Mesenchymal stem cell (in vitro differentiated cells and primary cell): ENCODE results near the gene TEX13B.
A peak's percentile ranks its signal among the peaks of the same experiment; 100 is the strongest.

Source experiments
- DNase-seq: peaks from one replicate; pipeline ENCODE4 v3.0.0-alpha.2; 2013
- H2AFZ ChIP-seq: one replicate; pipeline ENCODE4 v1.6.1; 2013; ENCODE audit warnings: low read depth, mild to moderate bottlenecking, control low read depth, inconsistent platforms, low read length, moderate library complexity
- H2AK5ac ChIP-seq: 2 replicates; pipeline ENCODE4 v1.6.1; 2013; ENCODE audit warnings: low read length, moderate library complexity, mild to moderate bottlenecking, inconsistent platforms; ENCODE audit not compliant: severe bottlenecking
- H2BK120ac ChIP-seq: one replicate; pipeline ENCODE4 v1.6.1; 2013; ENCODE audit warnings: low read depth, mild to moderate bottlenecking, inconsistent platforms, low read length, moderate library complexity
- H2BK12ac ChIP-seq, 2 experiments: one replicate each; pipeline ENCODE4 v1.6.1; 2013; ENCODE audit warnings: inconsistent platforms in 2 of 2, low read length in 2 of 2, mild to moderate bottlenecking in 2 of 2, moderate library complexity in 2 of 2, control low read depth in 1 of 2
- H2BK15ac ChIP-seq: one replicate; pipeline ENCODE4 v1.6.1; 2013; ENCODE audit warnings: mild to moderate bottlenecking, low read depth, inconsistent platforms; ENCODE audit not compliant: poor library complexity, severe bottlenecking
- H2BK5ac ChIP-seq: 2 replicates; pipeline ENCODE4 v1.6.1; 2013; ENCODE audit warnings: low read depth, mild to moderate bottlenecking, low read length, control low read depth, inconsistent platforms; ENCODE audit not compliant: poor library complexity, severe bottlenecking
- H3K14ac ChIP-seq, 2 experiments: one replicate each; pipeline ENCODE4 v1.6.1; 2013; ENCODE audit warnings: inconsistent platforms in 2 of 2, low read length in 2 of 2, control low read depth in 1 of 2, mild to moderate bottlenecking in 1 of 2, moderate library complexity in 1 of 2
- H3K18ac ChIP-seq, 2 experiments: one replicate each; pipeline ENCODE4 v1.6.1; 2013; ENCODE audit warnings: inconsistent platforms in 2 of 2, low read length in 2 of 2, control low read depth in 1 of 2, low read depth in 1 of 2, mild to moderate bottlenecking in 1 of 2
- H3K23ac ChIP-seq, 2 experiments: one replicate each; pipeline ENCODE4 v1.6.1; 2013; ENCODE audit warnings: inconsistent platforms in 2 of 2, low read length in 2 of 2, mild to moderate bottlenecking in 2 of 2, moderate library complexity in 2 of 2, control low read depth in 1 of 2
- H3K27ac ChIP-seq: 2 replicates; pipeline ENCODE4 v1.5.1; 2013; ENCODE audit warnings: mild to moderate bottlenecking, moderate library complexity, low read length, control low read depth, inconsistent platforms; ENCODE audit not compliant: poor library complexity, severe bottlenecking
- H3K27me3 ChIP-seq, 2 experiments: 2 replicates each; pipeline versions ENCODE4 v1.6.1 to v1.7.0; 2013; ENCODE audit warnings: low read length in 2 of 2, mild to moderate bottlenecking in 2 of 2, moderate library complexity in 2 of 2, control low read depth in 1 of 2, inconsistent platforms in 1 of 2; ENCODE audit not compliant: control insufficient read depth in 1 of 2, insufficient read depth in 1 of 2
- H3K36me3 ChIP-seq, 2 experiments: 2 replicates each; pipeline versions ENCODE4 v1.6.1 to v1.7.0; 2013; ENCODE audit warnings: low read length in 2 of 2, control low read depth in 1 of 2, inconsistent platforms in 1 of 2, low read depth in 1 of 2, mild to moderate bottlenecking in 1 of 2; ENCODE audit not compliant: insufficient read depth in 2 of 2, control insufficient read depth in 1 of 2
- H3K4ac ChIP-seq, 2 experiments: one replicate each; pipeline ENCODE4 v1.6.1; 2013; ENCODE audit warnings: inconsistent platforms in 2 of 2, low read length in 2 of 2, mild to moderate bottlenecking in 2 of 2, moderate library complexity in 2 of 2, control low read depth in 1 of 2, low read depth in 1 of 2
- H3K4me1 ChIP-seq: 2 replicates; pipeline ENCODE4 v1.6.1; 2013; ENCODE audit warnings: low read depth, low read length, control low read depth; ENCODE audit not compliant: control insufficient read depth, insufficient read depth
- H3K4me2 ChIP-seq: 2 replicates; pipeline ENCODE4 v1.6.1; 2013; ENCODE audit warnings: low read length, mild to moderate bottlenecking, inconsistent platforms; ENCODE audit not compliant: poor library complexity, severe bottlenecking
- H3K4me3 ChIP-seq, 2 experiments: 2 replicates each; pipeline versions ENCODE4 v1.5.1 to v1.7.0; 2013; ENCODE audit warnings: low read length in 2 of 2, mild to moderate bottlenecking in 2 of 2, control low read depth in 1 of 2, low read depth in 1 of 2; ENCODE audit not compliant: insufficient read depth in 1 of 2
- H3K79me1 ChIP-seq: replicated peaks from 2 replicates; pipeline ENCODE4 v1.6.1; 2013; ENCODE audit warnings: mild to moderate bottlenecking, control low read depth, low read length, inconsistent platforms; ENCODE audit not compliant: poor library complexity, severe bottlenecking
- H3K9ac ChIP-seq: 2 replicates; pipeline ENCODE4 v1.7.0; 2013; ENCODE audit warnings: mild to moderate bottlenecking, low read length, moderate library complexity
- H3K9me3 ChIP-seq: 2 replicates; pipeline ENCODE4 v1.7.0; 2013; ENCODE audit warnings: mild to moderate bottlenecking, low read length; ENCODE audit not compliant: control insufficient read depth
- H4K8ac ChIP-seq: one replicate; pipeline ENCODE4 v1.6.1; 2013; ENCODE audit warnings: inconsistent platforms, mild to moderate bottlenecking, low read length, moderate library complexity
- H4K91ac ChIP-seq: one replicate; pipeline ENCODE4 v1.6.1; 2013; ENCODE audit warnings: mild to moderate bottlenecking, low read length, inconsistent platforms
- WGBS: methylation state at CpG from one replicate; pipeline ENCODE4 v1.1.7; 2013; ENCODE audit warnings: mixed read lengths; 5-methylcytosine and 5-hydroxymethylcytosine counted together

Gene TEX13B

DNA sequence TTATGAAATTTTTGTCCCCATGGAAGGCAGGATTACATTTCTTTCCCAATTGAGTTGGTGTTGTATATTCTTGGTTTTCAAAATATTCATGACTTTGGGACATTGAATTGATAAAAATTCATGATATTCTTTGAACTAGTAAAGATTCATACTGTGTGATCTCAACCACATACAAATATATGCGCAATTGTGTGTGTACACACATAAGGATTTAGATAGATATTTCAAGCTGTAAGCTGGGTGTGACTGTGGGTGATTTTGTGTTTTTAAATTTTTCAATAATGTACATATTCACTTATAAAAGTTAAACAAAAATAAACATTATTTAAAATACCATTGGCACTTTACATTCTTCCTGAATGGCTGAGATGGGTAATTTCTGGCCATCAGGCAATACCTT is 43.2 kb upstream of the TEX13B start:
- H3K23ac ChIP-seq, result no peak overlapping the region
- H4K8ac ChIP-seq, result no peak overlapping the region
- no peak overlapping the region for H2BK120ac ChIP-seq
- no peak overlapping the region for H2AFZ ChIP-seq
- H3K79me1 ChIP-seq, result no peaks in the 10 kb centered on the region
- no peak overlapping the region for H2BK12ac ChIP-seq
- no CpG with 5 or more reads among the region's 1 CpG for WGBS
- H3K4me1 ChIP-seq, result no peaks in the 10 kb centered on the region
- no peak overlapping the region for H2BK15ac ChIP-seq
- no peak overlapping the region for H3K14ac ChIP-seq
- DNase-seq, result no peak
- H3K4me2 ChIP-seq, result no peak overlapping the region
- no peaks in the 10 kb centered on the region for H3K9me3 ChIP-seq
- H2BK5ac ChIP-seq, result no peak overlapping the region
- H3K9ac ChIP-seq, result no peak overlapping the region
- H4K91ac ChIP-seq, result no peak overlapping the region
- no peak overlapping the region for H3K4me3 ChIP-seq
- no peaks in the 10 kb centered on the region for H3K36me3 ChIP-seq
- H3K4ac ChIP-seq, result no peak overlapping the region
- no peak overlapping the region for H2AK5ac ChIP-seq
- no peak overlapping the region for H3K27ac ChIP-seq
- no peak overlapping the region for H3K18ac ChIP-seq
- peaks cover 0 to 42% of the 10 kb centered on the region in 2 experiments for H3K27me3 ChIP-seq

- no peak overlapping the region for H2BK15ac ChIP-seq
- H3K9me3 ChIP-seq, result no peaks in the 10 kb centered on the region
- DNase-seq, result no peak
- no peak overlapping the region for H3K23ac ChIP-seq
- H3K4me3 ChIP-seq, result no peak overlapping the region
- no peaks in the 10 kb centered on the region for H3K4me1 ChIP-seq
- H4K91ac ChIP-seq, result no peak overlapping the region
- H3K4ac ChIP-seq, result no peak overlapping the region
- no peak overlapping the region for H3K14ac ChIP-seq
- H4K8ac ChIP-seq, result no peak overlapping the region
- no peak overlapping the region for H3K18ac ChIP-seq
- H3K79me1 ChIP-seq, result no peaks in the 10 kb centered on the region
- H2BK5ac ChIP-seq, result no peak overlapping the region
- H3K9ac ChIP-seq, result no peak overlapping the region
- H3K4me2 ChIP-seq, result no peak overlapping the region
- H2BK12ac ChIP-seq, result no peak overlapping the region
- H2AK5ac ChIP-seq, result no peak overlapping the region
- H2BK120ac ChIP-seq, result no peak overlapping the region
- H2AFZ ChIP-seq, result no peak overlapping the region
- no peaks in the 10 kb centered on the region for H3K36me3 ChIP-seq
- H3K27me3 ChIP-seq, result peaks cover 0 to 46% of the 10 kb centered on the region in 2 experiments
- no peak overlapping the region for H3K27ac ChIP-seq
- no CpG with 5 or more reads among the region's 1 CpG for WGBS
These were observed 40.4 kb upstream of the TEX13B start for GRCh38 chrX:108022491-108023089.

DNA sequence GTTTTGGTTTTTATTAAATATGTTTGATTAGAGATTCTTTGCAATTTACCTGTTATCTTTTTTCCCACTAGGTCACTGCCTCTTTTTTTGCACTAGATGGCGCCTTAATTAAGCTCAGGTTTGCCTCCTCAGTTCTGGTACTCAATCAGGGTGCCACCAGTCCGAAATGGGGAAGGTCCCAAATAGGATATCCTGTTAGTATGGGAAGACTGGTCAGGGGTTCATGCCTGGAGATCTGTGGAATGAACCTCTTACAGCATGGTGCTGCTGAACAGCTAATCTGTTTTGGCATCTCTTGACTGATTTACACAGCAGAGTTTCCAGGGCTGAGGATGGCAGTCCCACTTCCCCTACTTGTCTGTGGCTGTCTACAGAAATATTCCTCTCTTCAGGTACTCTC is 38.5 kb upstream of the TEX13B start:
- Histone ChIP-seq H3K9ac (no peak overlapping the region), H3K27me3 (peaks cover 0 to 35% of the 10 kb centered on the region in 2 experiments), H2BK12ac (no peak overlapping the region), H3K27ac (no peak overlapping the region), H4K91ac (no peak overlapping the region), H2BK120ac (no peak overlapping the region), H3K23ac (no peak overlapping the region), H3K4me2 (no peak overlapping the region), H3K4me1 (no peaks in the 10 kb centered on the region), H3K14ac (no peak overlapping the region), H4K8ac (no peak overlapping the region), H2BK5ac (no peak overlapping the region), H3K4me3 (no peak overlapping the region), H2AFZ (no peak overlapping the region), H3K36me3 (no peaks in the 10 kb centered on the region), H2AK5ac (no peak overlapping the region), H2BK15ac (no peak overlapping the region), H3K4ac (no peak overlapping the region), H3K79me1 (no peaks in the 10 kb centered on the region), H3K9me3 (peaks cover 9% of the 10 kb centered on the region), H3K18ac (no peak overlapping the region)
- DNase-seq, result no peak
- WGBS, result no CpG with 5 or more reads among the region's 2 CpGs

DNA sequence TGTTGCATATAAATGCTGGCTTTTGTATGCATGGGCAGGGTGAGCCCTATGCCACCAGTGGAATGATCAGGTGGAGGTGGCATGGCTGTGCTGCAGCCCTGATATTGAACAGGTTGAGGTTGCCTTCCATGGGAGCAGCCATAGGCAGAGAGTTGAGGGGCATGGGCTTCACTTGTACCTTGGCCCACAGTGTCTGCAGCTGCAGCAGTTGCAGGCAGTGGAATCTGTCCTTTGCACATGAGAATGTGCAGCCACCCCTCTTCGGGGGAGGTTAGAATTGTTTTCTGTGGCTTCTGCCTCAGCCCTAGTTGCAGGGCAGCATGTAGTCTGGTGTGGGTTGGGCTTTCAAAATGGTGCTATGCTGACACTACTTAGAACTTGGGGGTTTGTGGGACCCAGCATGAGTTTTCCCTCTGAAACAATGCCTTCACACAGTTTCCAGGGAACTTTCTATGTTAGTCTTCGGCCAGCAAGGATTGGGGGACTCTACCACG is 37.3 kb upstream of the TEX13B start:
- no peak overlapping the region for H2AFZ ChIP-seq
- no peak overlapping the region for H3K23ac ChIP-seq
- 48% methylated on average over 3 of the region's 3 CpGs for WGBS

More for the DNA sequence above, 37.3 kb upstream of the TEX13B start:
- no peaks in the 10 kb centered on the region for H3K79me1 ChIP-seq
- H3K14ac ChIP-seq, result peak overlapping the region in 1 of 2 experiments; percentile 32
- no peak overlapping the region for H2BK12ac ChIP-seq
- no peak overlapping the region for H3K9ac ChIP-seq
- no peak overlapping the region for H2BK120ac ChIP-seq
- DNase-seq, result no peak
- H4K91ac ChIP-seq, result no peak overlapping the region
- H3K18ac ChIP-seq, result no peak overlapping the region
- no peak overlapping the region for H3K4me2 ChIP-seq
- no peak overlapping the region for H3K27ac ChIP-seq
- H3K4me3 ChIP-seq, result no peak overlapping the region
- H2BK15ac ChIP-seq, result no peak overlapping the region
- no peak overlapping the region for H2BK5ac ChIP-seq
- no peak overlapping the region for H3K4ac ChIP-seq
- no peaks in the 10 kb centered on the region for H3K36me3 ChIP-seq
- H2AK5ac ChIP-seq, result no peak overlapping the region
- H3K27me3 ChIP-seq, result peaks cover 0 to 33% of the 10 kb centered on the region in 2 experiments
- H4K8ac ChIP-seq, result no peak overlapping the region
- no peaks in the 10 kb centered on the region for H3K4me1 ChIP-seq
- H3K9me3 ChIP-seq, result peaks cover 10% of the 10 kb centered on the region
